Stimulated activated memory B cell treated with anti-CD40 and anti-IgM and Interleukin-4, amounts not matched to agents 10 μg/mL and 1 μg/mL and 100 μg/mL, for 72 hours (primary cell): ENCODE results near the gene DOCK1.

ENCODE experiments used
- ATAC-seq: fragments of 150-1000 bp; cut with Tn5 transposase; 2 replicates; pipeline ENCODE4 v1.10.0; 2021
- H3K27ac Mint-ChIP-seq: one replicate; pipeline ENCODE4 v1.8.0; 2022; ENCODE audit warnings: mild to moderate bottlenecking, mixed read lengths
- H3K27me3 Mint-ChIP-seq: one replicate; pipeline ENCODE4 v1.8.0; 2022; ENCODE audit warnings: mixed read lengths
- H3K36me3 Mint-ChIP-seq: one replicate; pipeline ENCODE4 v1.8.0; 2022; ENCODE audit warnings: mixed read lengths
- H3K4me1 Mint-ChIP-seq: one replicate; pipeline ENCODE4 v1.8.0; 2022; ENCODE audit warnings: mixed read lengths
- H3K4me3 Mint-ChIP-seq: one replicate; pipeline ENCODE4 v1.8.0; 2022; ENCODE audit warnings: mild to moderate bottlenecking, moderate library complexity, mixed read lengths
- H3K9me3 Mint-ChIP-seq: one replicate; pipeline ENCODE4 v1.8.0; 2022; ENCODE audit warnings: mixed read lengths

The DOCK1 gene

GRCh38 chr10:127384532-127384931 lies 479.3 kb downstream of the DOCK1 start:
- H3K4me1 Mint-ChIP-seq: no peaks in the 10 kb centered on the region
- no peaks in the 10 kb centered on the region for H3K36me3 Mint-ChIP-seq
- H3K9me3 Mint-ChIP-seq: no peaks in the 10 kb centered on the region
- no peak overlapping the region for H3K27ac Mint-ChIP-seq
- no peak for ATAC-seq
- no peaks in the 10 kb centered on the region for H3K27me3 Mint-ChIP-seq
- H3K4me3 Mint-ChIP-seq: no peak overlapping the region

DNA sequence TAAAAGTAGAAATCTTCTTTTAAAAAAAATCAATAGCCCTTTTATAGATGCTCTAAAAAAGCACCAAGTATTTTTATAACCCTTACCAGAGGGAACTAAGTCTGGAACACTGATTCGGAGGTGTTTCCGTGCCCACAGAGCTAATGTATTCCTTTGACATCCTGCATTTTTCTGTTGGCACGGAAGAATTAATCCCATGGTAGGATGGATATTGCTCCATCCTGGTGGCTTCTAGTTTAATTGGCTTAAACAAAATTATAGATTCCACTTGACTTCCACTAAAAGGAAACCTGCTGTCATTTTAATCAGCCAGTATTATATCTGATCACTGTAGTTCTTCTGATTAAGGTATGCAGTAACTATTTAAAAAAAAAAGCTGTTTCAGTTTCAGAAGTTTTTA lies 479.8 kb downstream of the DOCK1 start:
- ATAC-seq: no peak
- H3K4me1 Mint-ChIP-seq: no peaks in the 10 kb centered on the region

DNA sequence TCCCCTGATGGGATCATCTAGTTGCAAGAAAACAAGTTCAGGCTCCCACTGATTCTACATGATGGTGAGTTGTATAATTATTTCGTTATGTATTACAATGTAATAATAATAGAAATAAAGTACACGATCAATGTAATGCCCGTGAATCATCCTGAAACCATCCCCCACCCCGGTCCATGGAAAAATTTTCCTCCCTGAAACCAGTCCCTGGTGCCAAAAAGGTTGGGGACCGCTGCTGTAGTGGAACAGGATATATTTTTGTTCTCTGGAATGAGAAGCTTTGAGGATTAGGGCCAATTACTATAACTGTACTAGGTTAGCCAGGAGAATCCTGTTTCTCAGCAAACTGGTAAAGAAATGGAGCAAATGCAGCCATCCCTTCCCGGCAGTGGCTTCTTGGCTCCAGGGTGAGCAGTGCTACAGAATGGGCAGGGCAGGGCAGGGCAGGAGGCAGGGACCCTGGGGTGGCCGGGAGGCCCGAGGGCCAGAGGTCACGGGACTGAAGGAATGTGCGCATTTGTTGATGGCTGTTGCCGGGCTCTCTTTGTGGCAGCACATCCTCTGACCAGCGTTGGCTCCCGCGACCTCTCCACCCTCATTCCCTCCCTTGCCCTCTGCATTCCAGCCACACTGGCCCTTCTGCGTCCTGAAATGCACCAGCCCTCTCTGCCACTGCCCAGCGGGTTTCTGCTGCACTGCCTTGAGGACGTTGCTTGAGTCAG lies 481.5 kb downstream of the DOCK1 start:
- ATAC-seq: no peak
- Mint-ChIP-seq H3K36me3 (no peaks in the 10 kb centered on the region), H3K4me1 (no peaks in the 10 kb centered on the region), H3K27me3 (no peaks in the 10 kb centered on the region), H3K4me3 (no peak overlapping the region), H3K27ac (no peak overlapping the region), H3K9me3 (no peaks in the 10 kb centered on the region)

More for the DNA sequence above, 479.8 kb downstream of the DOCK1 start:
- H3K27ac Mint-ChIP-seq: no peak overlapping the region
- no peak overlapping the region for H3K4me3 Mint-ChIP-seq
- H3K27me3 Mint-ChIP-seq: no peaks in the 10 kb centered on the region
- no peaks in the 10 kb centered on the region for H3K36me3 Mint-ChIP-seq
- no peaks in the 10 kb centered on the region for H3K9me3 Mint-ChIP-seq

- H3K27me3 Mint-ChIP-seq: no peaks in the 10 kb centered on the region
- no peaks in the 10 kb centered on the region for H3K36me3 Mint-ChIP-seq
- no peak overlapping the region for H3K4me3 Mint-ChIP-seq
- peak; percentile 40 for ATAC-seq
- no peaks in the 10 kb centered on the region for H3K4me1 Mint-ChIP-seq
- H3K9me3 Mint-ChIP-seq: no peaks in the 10 kb centered on the region
- no peak overlapping the region for H3K27ac Mint-ChIP-seq
These were observed 486.6 kb downstream of the DOCK1 start for GRCh38 chr10:127391875-127392274.

- H3K27ac Mint-ChIP-seq: no peak overlapping the region
- H3K36me3 Mint-ChIP-seq: no peaks in the 10 kb centered on the region
- no peak overlapping the region for H3K4me3 Mint-ChIP-seq
- no peaks in the 10 kb centered on the region for H3K9me3 Mint-ChIP-seq
- no peak for ATAC-seq
- no peaks in the 10 kb centered on the region for H3K4me1 Mint-ChIP-seq
- no peaks in the 10 kb centered on the region for H3K27me3 Mint-ChIP-seq
These were observed 487.4 kb downstream of the DOCK1 start for GRCh38 chr10:127392351-127393235.

GRCh38 chr10:127398140-127398970 lies 493.1 kb downstream of the DOCK1 start:
- Mint-ChIP-seq H3K9me3 (peaks cover 4% of the 10 kb centered on the region), H3K27me3 (no peaks in the 10 kb centered on the region), H3K4me3 (no peak overlapping the region), H3K27ac (no peak overlapping the region), H3K4me1 (no peaks in the 10 kb centered on the region), H3K36me3 (no peaks in the 10 kb centered on the region)
- no peak for ATAC-seq

GRCh38 chr10:127398971-127399365 lies 493.7 kb downstream of the DOCK1 start:
- no peak overlapping the region for H3K4me3 Mint-ChIP-seq
- no peaks in the 10 kb centered on the region for H3K27me3 Mint-ChIP-seq
- H3K4me1 Mint-ChIP-seq: no peaks in the 10 kb centered on the region
- no peak for ATAC-seq
- no peak overlapping the region for H3K27ac Mint-ChIP-seq
- H3K36me3 Mint-ChIP-seq: no peaks in the 10 kb centered on the region
- peaks cover 4% of the 10 kb centered on the region for H3K9me3 Mint-ChIP-seq

DNA sequence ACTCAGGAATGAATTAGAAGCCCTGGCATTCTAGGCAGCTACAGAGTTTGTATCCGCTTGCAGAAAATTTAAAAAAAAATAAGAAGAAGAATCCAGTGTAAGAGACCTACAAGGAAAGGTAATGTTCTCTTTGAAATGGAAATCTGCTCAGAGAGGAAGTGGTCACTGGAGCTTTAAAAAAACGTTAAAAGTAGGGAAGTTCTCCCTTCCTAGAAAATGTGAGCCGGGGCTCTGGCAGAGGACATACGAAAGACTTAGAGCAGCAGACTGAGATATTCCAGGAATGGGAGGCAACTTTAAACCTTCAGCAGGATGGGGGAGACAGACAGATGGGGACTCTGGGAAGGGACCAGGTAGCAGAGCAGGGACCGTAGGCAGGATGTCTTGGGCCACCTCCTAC lies 494.4 kb downstream of the DOCK1 start:
- Mint-ChIP-seq H3K36me3 (no peaks in the 10 kb centered on the region), H3K27me3 (no peaks in the 10 kb centered on the region), H3K4me1 (no peaks in the 10 kb centered on the region), H3K4me3 (no peak overlapping the region), H3K27ac (no peak overlapping the region), H3K9me3 (peaks cover 5% of the 10 kb centered on the region)
- no peak for ATAC-seq

- Mint-ChIP-seq H3K36me3 (no peaks in the 10 kb centered on the region), H3K4me1 (no peaks in the 10 kb centered on the region), H3K27me3 (no peaks in the 10 kb centered on the region), H3K9me3 (peaks cover 7% of the 10 kb centered on the region), H3K4me3 (no peak overlapping the region), H3K27ac (no peak overlapping the region)
- no peak for ATAC-seq
These were observed 495.0 kb downstream of the DOCK1 start for GRCh38 chr10:127400216-127400615.

GRCh38 chr10:127402596-127403409 lies 497.6 kb downstream of the DOCK1 start:
- Mint-ChIP-seq H3K36me3 (no peaks in the 10 kb centered on the region), H3K27ac (no peak overlapping the region), H3K9me3 (peaks cover 9% of the 10 kb centered on the region), H3K27me3 (no peaks in the 10 kb centered on the region), H3K4me3 (no peak overlapping the region), H3K4me1 (no peaks in the 10 kb centered on the region)
- ATAC-seq: no peak

DNA sequence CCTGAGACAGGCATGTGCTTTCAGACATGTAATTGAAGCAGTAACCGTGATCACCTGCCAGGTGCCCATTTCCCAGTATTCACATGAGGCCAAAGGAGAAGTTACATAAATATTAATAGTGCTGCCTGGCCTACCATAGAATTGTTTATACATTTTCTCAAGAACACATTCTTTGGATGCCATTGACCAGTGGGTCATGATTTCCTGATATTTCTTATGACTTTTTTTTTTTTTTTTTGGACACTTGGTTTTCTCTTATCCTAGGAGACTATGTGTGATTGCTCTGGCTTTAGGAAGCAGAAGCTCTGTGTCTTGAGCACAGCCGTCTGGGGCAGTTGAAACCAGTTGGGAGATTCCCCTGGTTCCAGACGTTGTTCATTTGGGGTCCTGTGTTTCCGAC lies 500.0 kb downstream of the DOCK1 start:
- Mint-ChIP-seq H3K27ac (no peak overlapping the region), H3K4me1 (no peaks in the 10 kb centered on the region)
- ATAC-seq: no peak

DNA sequence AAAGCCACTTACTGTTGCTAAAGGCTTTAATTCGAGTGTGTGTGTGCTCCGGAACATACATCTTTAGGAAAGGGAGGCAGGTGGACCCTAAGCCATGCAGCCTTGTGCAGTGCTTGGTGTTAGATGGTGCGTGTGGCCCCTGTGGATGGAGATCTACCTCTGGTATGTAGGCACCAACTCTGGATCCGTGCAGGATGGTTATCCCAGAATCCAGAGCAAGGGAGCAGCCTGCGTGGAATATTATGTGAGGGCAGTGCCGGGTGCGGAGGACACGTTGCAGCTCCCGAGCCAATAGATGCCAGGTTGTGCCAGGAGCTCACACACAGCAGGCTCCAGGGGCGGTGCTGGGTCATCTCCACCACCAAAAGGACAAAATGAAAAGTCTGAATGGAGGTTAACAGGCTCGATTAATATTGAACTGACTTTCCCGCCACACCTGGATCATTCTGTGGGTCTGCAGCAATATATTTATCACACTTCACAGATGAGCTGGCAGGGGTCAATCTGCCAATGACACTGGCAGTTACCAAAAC lies 500.9 kb downstream of the DOCK1 start:
- Mint-ChIP-seq H3K4me3 (no peak overlapping the region), H3K27ac (no peak overlapping the region), H3K4me1 (no peaks in the 10 kb centered on the region), H3K9me3 (peaks cover 9% of the 10 kb centered on the region), H3K27me3 (no peaks in the 10 kb centered on the region), H3K36me3 (no peaks in the 10 kb centered on the region)
- ATAC-seq: no peak

More for the DNA sequence above, 500.0 kb downstream of the DOCK1 start:
- Mint-ChIP-seq H3K9me3 (peaks cover 9% of the 10 kb centered on the region), H3K27me3 (no peaks in the 10 kb centered on the region), H3K4me3 (no peak overlapping the region), H3K36me3 (no peaks in the 10 kb centered on the region)

GRCh38 chr10:127407551-127407950 lies 502.3 kb downstream of the DOCK1 start:
- H3K27ac Mint-ChIP-seq: no peak overlapping the region
- H3K9me3 Mint-ChIP-seq: peaks cover 5% of the 10 kb centered on the region
- no peaks in the 10 kb centered on the region for H3K36me3 Mint-ChIP-seq
- H3K27me3 Mint-ChIP-seq: no peaks in the 10 kb centered on the region
- no peaks in the 10 kb centered on the region for H3K4me1 Mint-ChIP-seq
- no peak overlapping the region for H3K4me3 Mint-ChIP-seq
- ATAC-seq: no peak

GRCh38 chr10:127408112-127408710 lies 503.0 kb downstream of the DOCK1 start:
- H3K9me3 Mint-ChIP-seq: peaks cover 5% of the 10 kb centered on the region
- ATAC-seq: no peak
- no peaks in the 10 kb centered on the region for H3K4me1 Mint-ChIP-seq
- H3K4me3 Mint-ChIP-seq: no peak overlapping the region
- no peaks in the 10 kb centered on the region for H3K27me3 Mint-ChIP-seq
- no peak overlapping the region for H3K27ac Mint-ChIP-seq
- no peaks in the 10 kb centered on the region for H3K36me3 Mint-ChIP-seq
